HepG2 (cell line): ENCODE data around the gene INHBE. TPM values are rescaled to one million over a fixed set of nuclear protein-coding genes. Genes with fewer than 3 reads are reported as not detected.
A peak's percentile ranks its signal among the peaks of the same experiment; 100 is the strongest.

Experiments
- ARNT ChIP-seq: fragments of 450-650 bp; IDR thresholded peaks from 2 replicates; pipeline ENCODE4 v1.6.1; 2017
- DMAP1 ChIP-seq: IDR thresholded peaks from 2 replicates; pipeline ENCODE4 v1.6.1; 2016
- GATAD2A ChIP-seq: IDR thresholded peaks from 2 replicates; pipeline ENCODE4 v1.6.1; 2016
- HMG20A ChIP-seq: IDR thresholded peaks from 2 replicates; pipeline ENCODE4 v1.6.1; 2016; ENCODE audit warnings: borderline replicate concordance
- HNRNPL ChIP-seq: fragments of 200-400 bp; formaldehyde crosslinking; IDR thresholded peaks from 2 replicates; pipeline ENCODE4 v1.6.1; 2017; ENCODE audit warnings: mild to moderate bottlenecking, low read depth, low read length
- JARID2 ChIP-seq: sonication (generic); formaldehyde crosslinking; IDR thresholded peaks from 2 replicates; pipeline ENCODE4 v1.8.1; 2023; ENCODE audit warnings: missing genetic modification reagents, inconsistent platforms; ENCODE audit not compliant: insufficient replicate concordance
- KMT2B ChIP-seq: IDR thresholded peaks from 2 replicates; pipeline ENCODE4 v1.6.1; 2016; ENCODE audit warnings: missing genetic modification reagents, missing compliant biosample characterization
- MAFG ChIP-seq: sonication (generic); formaldehyde crosslinking; IDR thresholded peaks from 2 replicates; pipeline ENCODE4 v1.5.1; 2020; ENCODE audit warnings: mild to moderate bottlenecking, missing genetic modification reagents
- NFYC ChIP-seq: IDR thresholded peaks from 2 replicates; pipeline ENCODE4 v1.6.1; 2016; ENCODE audit warnings: missing genetic modification reagents, missing compliant biosample characterization
- SP4 ChIP-seq: sonication (generic); formaldehyde crosslinking; IDR thresholded peaks from 2 replicates; pipeline ENCODE4 v1.8.1; 2023; ENCODE audit warnings: mild to moderate bottlenecking, missing genetic modification reagents
- SSRP1 ChIP-seq: IDR thresholded peaks from 2 replicates; pipeline ENCODE4 v1.6.1; 2016; ENCODE audit warnings: control low read depth
- U2AF1 ChIP-seq: fragments of 200-400 bp; formaldehyde crosslinking; optimal IDR thresholded peaks from 2 replicates; pipeline ENCODE3; 2017; ENCODE audit warnings: mild to moderate bottlenecking, low read depth, low read length
- ZFP36L2 ChIP-seq: sonication (generic); formaldehyde crosslinking; IDR thresholded peaks from 2 replicates; pipeline ENCODE4 v1.4.0; 2020; ENCODE audit warnings: missing genetic modification reagents
- ZFP41 ChIP-seq: sonication (generic); formaldehyde crosslinking; IDR thresholded peaks from 2 replicates; pipeline ENCODE4 v1.4.0; 2020; ENCODE audit warnings: mild to moderate bottlenecking, missing genetic modification reagents, borderline replicate concordance
- ZNF546 ChIP-seq: sonication (generic); formaldehyde crosslinking; conservative IDR thresholded peaks from 2 replicates; pipeline ENCODE4 v1.8.1; 2023; ENCODE audit warnings: mild to moderate bottlenecking, missing genetic modification reagents
- ZNF703 ChIP-seq: sonication (generic); formaldehyde crosslinking; IDR thresholded peaks from 2 replicates; pipeline ENCODE4 v1.5.1; 2020; ENCODE audit warnings: missing genetic modification reagents, mild to moderate bottlenecking, moderate library complexity, borderline replicate concordance
- ZSCAN30 ChIP-seq: sonication (generic); formaldehyde crosslinking; IDR thresholded peaks from 2 replicates; pipeline ENCODE4 v1.5.0; 2020; ENCODE audit warnings: mild to moderate bottlenecking, missing genetic modification reagents
- polyA plus RNA-seq, 8 experiments: library from polyadenylated mRNA; depleted of rRNA in 3 of 8; stranded (reverse) in 7 of 8; unstranded in 1 of 8; fragments of >200 nt; fragmentation: Illumina TruSeq in 4 of 8; extraction: Trizol in 4 of 8; gene quantifications; 2 replicates each; pipeline versions ENCODE4 v1.2.1 to v1.2.3, GENCODE V29; 2011 to 2016; ENCODE audit warnings: low read depth in 4 of 8, missing spikeins in 1 of 8, mixed read lengths in 1 of 8; ENCODE audit not compliant: insufficient read depth in 1 of 8
- total RNA-seq, 5 experiments: library from RNA; depleted of rRNA; stranded (reverse); fragments of >200 nt; fragmentation: Illumina TruSeq; extraction: Trizol; gene quantifications; 2 replicates each; pipeline ENCODE4 v1.2.3, GENCODE V29; 2016; ENCODE audit warnings: low read depth in 1 of 5
- TF ChIP-seq, protein P1 (sequence below): sonication (generic); formaldehyde crosslinking; IDR thresholded peaks from 2 replicates; pipeline ENCODE4 v1.4.0; 2020; ENCODE audit warnings: mild to moderate bottlenecking, missing genetic modification reagents
- TF ChIP-seq, protein P2 (sequence below): sonication (generic); formaldehyde crosslinking; IDR thresholded peaks from 2 replicates; pipeline ENCODE4 v1.4.0; 2020; ENCODE audit warnings: mild to moderate bottlenecking, missing genetic modification reagents
- TF ChIP-seq, protein P3 (sequence below): IDR thresholded peaks from 2 replicates; pipeline ENCODE4 v1.6.1; 2018; ENCODE audit warnings: missing genetic modification reagents, mild to moderate bottlenecking, missing compliant biosample characterization
- TF ChIP-seq, protein P4 (sequence below): sonication (generic); formaldehyde crosslinking; IDR thresholded peaks from 2 replicates; pipeline ENCODE4 v1.4.0; 2020; ENCODE audit warnings: missing genetic modification reagents

INHBE gene
- total and polyA plus RNA-seq, 2 of the 13 experiments (the other 11 are each of a cell fraction or from before 2014, with no cell fraction given) = 17.0 to 32.0 TPM

DNA sequence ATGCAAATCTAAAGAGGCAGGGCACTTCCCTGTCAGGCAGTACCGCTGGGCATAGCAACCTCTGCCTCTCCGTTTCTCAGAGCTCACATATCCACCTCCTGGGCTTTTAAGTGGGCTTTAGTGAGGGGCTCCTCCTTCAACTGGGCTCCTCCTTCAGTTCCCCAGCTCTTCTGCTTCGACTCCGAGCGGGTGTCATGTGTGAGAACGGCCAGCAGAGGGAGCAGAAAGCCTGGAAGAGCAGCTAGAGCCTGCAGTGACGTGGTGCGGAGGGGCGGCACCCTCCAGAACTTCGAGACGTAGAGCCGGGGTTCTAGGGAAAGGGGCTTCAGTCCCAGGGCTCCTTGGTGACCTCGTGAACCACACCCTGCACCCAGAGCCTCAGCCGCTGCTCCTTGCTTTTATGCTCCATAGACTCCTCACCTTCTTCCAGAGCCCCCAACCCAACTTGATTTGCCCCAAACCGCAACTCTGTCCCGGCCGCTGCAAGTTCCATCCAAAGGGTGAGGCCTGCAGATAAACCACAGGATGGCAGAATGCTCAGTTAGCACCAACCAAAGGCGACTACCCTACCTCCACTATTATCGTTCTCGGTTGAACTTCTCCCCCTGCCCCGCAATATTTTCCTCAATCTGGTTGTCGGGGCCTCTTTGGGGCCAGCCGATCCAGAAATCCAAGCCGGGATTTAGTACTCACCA, 4.1 kb downstream of the INHBE start (continued):
- TF ChIP-seq ZSCAN30 (CRISPR knock-in tag) = no peak
- TF ChIP-seq ZNF546 (CRISPR knock-in tag) = no peak
- TF ChIP-seq ZNF703 (CRISPR knock-in tag) = no peak
- TF ChIP-seq JARID2 = no peak
- no peak for TF ChIP-seq DMAP1 (CRISPR knock-in tag)
- no peak for TF ChIP-seq NFYC (CRISPR knock-in tag)
- TF ChIP-seq, protein P1, sequence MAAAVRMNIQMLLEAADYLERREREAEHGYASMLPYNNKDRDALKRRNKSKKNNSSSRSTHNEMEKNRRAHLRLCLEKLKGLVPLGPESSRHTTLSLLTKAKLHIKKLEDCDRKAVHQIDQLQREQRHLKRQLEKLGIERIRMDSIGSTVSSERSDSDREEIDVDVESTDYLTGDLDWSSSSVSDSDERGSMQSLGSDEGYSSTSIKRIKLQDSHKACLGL = no peak
- TF ChIP-seq, protein P2, sequence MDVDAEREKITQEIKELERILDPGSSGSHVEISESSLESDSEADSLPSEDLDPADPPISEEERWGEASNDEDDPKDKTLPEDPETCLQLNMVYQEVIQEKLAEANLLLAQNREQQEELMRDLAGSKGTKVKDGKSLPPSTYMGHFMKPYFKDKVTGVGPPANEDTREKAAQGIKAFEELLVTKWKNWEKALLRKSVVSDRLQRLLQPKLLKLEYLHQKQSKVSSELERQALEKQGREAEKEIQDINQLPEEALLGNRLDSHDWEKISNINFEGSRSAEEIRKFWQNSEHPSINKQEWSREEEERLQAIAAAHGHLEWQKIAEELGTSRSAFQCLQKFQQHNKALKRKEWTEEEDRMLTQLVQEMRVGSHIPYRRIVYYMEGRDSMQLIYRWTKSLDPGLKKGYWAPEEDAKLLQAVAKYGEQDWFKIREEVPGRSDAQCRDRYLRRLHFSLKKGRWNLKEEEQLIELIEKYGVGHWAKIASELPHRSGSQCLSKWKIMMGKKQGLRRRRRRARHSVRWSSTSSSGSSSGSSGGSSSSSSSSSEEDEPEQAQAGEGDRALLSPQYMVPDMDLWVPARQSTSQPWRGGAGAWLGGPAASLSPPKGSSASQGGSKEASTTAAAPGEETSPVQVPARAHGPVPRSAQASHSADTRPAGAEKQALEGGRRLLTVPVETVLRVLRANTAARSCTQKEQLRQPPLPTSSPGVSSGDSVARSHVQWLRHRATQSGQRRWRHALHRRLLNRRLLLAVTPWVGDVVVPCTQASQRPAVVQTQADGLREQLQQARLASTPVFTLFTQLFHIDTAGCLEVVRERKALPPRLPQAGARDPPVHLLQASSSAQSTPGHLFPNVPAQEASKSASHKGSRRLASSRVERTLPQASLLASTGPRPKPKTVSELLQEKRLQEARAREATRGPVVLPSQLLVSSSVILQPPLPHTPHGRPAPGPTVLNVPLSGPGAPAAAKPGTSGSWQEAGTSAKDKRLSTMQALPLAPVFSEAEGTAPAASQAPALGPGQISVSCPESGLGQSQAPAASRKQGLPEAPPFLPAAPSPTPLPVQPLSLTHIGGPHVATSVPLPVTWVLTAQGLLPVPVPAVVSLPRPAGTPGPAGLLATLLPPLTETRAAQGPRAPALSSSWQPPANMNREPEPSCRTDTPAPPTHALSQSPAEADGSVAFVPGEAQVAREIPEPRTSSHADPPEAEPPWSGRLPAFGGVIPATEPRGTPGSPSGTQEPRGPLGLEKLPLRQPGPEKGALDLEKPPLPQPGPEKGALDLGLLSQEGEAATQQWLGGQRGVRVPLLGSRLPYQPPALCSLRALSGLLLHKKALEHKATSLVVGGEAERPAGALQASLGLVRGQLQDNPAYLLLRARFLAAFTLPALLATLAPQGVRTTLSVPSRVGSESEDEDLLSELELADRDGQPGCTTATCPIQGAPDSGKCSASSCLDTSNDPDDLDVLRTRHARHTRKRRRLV (CRISPR knock-in tag) = no peak
- no peak for TF ChIP-seq HMG20A (CRISPR knock-in tag)
- no peak for TF ChIP-seq SSRP1
- no peak for TF ChIP-seq KMT2B (CRISPR knock-in tag)
- no peak for TF ChIP-seq HNRNPL
- TF ChIP-seq GATAD2A (CRISPR knock-in tag) = no peak
- peak; percentile 23; the same call in 1 of the 2 replicates for TF ChIP-seq SP4
- no peak for TF ChIP-seq MAFG (CRISPR knock-in tag)
- no peak for TF ChIP-seq ARNT
- TF ChIP-seq, protein P3, sequence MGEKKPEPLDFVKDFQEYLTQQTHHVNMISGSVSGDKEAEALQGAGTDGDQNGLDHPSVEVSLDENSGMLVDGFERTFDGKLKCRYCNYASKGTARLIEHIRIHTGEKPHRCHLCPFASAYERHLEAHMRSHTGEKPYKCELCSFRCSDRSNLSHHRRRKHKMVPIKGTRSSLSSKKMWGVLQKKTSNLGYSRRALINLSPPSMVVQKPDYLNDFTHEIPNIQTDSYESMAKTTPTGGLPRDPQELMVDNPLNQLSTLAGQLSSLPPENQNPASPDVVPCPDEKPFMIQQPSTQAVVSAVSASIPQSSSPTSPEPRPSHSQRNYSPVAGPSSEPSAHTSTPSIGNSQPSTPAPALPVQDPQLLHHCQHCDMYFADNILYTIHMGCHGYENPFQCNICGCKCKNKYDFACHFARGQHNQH = no peak
- TF ChIP-seq, protein P4, sequence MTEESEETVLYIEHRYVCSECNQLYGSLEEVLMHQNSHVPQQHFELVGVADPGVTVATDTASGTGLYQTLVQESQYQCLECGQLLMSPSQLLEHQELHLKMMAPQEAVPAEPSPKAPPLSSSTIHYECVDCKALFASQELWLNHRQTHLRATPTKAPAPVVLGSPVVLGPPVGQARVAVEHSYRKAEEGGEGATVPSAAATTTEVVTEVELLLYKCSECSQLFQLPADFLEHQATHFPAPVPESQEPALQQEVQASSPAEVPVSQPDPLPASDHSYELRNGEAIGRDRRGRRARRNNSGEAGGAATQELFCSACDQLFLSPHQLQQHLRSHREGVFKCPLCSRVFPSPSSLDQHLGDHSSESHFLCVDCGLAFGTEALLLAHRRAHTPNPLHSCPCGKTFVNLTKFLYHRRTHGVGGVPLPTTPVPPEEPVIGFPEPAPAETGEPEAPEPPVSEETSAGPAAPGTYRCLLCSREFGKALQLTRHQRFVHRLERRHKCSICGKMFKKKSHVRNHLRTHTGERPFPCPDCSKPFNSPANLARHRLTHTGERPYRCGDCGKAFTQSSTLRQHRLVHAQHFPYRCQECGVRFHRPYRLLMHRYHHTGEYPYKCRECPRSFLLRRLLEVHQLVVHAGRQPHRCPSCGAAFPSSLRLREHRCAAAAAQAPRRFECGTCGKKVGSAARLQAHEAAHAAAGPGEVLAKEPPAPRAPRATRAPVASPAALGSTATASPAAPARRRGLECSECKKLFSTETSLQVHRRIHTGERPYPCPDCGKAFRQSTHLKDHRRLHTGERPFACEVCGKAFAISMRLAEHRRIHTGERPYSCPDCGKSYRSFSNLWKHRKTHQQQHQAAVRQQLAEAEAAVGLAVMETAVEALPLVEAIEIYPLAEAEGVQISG (CRISPR knock-in tag) = peak; percentile 38
- no peak for TF ChIP-seq ZFP36L2 (CRISPR knock-in tag)
- no peak for TF ChIP-seq ZFP41 (CRISPR knock-in tag)
- TF ChIP-seq U2AF1 = no peak
